WTC11 (cell line): ENCODE data around the gene LARGE1. TPM values are rescaled to one million over a fixed set of nuclear protein-coding genes. Genes with fewer than 3 reads are reported as not detected.

ENCODE experiments used
- ATAC-seq: fragments of 200-7000 bp; cut with Tn5 transposase; 2 replicates; pipeline ENCODE4 v1.10.0; 2021; ENCODE audit warnings: mild to moderate bottlenecking, moderate library complexity
- CTCF ChIA-PET: fragments of 300-600 bp; sonication (Branson Sonifier 250); formaldehyde crosslinking; loops from one replicate; lab custom pipeline; 2021; ENCODE audit warnings: antibody characterized with exemption; lab: Charles Lee
- POLR2A ChIA-PET: fragments of 350-600 bp; sonication (Branson Sonifier 250); formaldehyde crosslinking; loops from one replicate; lab custom pipeline; 2021; ENCODE audit warnings: antibody characterized with exemption; lab: Charles Lee
- DNase-seq: peaks from one replicate; pipeline ENCODE4 v3.0.0; 2021; ENCODE audit warnings: low spot score
- H3K27ac Mint-ChIP-seq: 2 replicates; pipeline ENCODE4 v1.8.0; 2021; ENCODE audit warnings: mixed read lengths
- H3K27me3 Mint-ChIP-seq: 2 replicates; pipeline ENCODE4 v1.8.0; 2021; ENCODE audit warnings: low read depth, mild to moderate bottlenecking, moderate library complexity, mixed read lengths
- H3K36me3 Mint-ChIP-seq: 2 replicates; pipeline ENCODE4 v1.8.0; 2021; ENCODE audit warnings: mixed read lengths
- H3K4me1 Mint-ChIP-seq: 2 replicates; pipeline ENCODE4 v1.8.0; 2022; ENCODE audit warnings: mixed read lengths
- H3K4me3 Mint-ChIP-seq: 2 replicates; pipeline ENCODE4 v1.8.0; 2021; ENCODE audit warnings: mild to moderate bottlenecking, moderate library complexity, mixed read lengths
- H3K9me3 Mint-ChIP-seq: 2 replicates; pipeline ENCODE4 v1.8.0; 2021; ENCODE audit warnings: mixed read lengths
- ATF1 ChIP-seq: sonication (generic); formaldehyde crosslinking; IDR thresholded peaks from 2 replicates; pipeline ENCODE4 v1.8.1; 2023; ENCODE audit warnings: mild to moderate bottlenecking, moderate library complexity, missing genetic modification reagents
- CREB1 ChIP-seq: sonication (generic); formaldehyde crosslinking; IDR thresholded peaks from 2 replicates; pipeline ENCODE4 v1.8.0; 2023; ENCODE audit warnings: mild to moderate bottlenecking, missing genetic modification reagents
- GTF2I ChIP-seq: fragments of 250-450 bp; sonication (Bioruptor Pico); conservative IDR thresholded peaks from 2 replicates; pipeline ENCODE4 v1.4.0; 2021; ENCODE audit warnings: mild to moderate bottlenecking
- MXD4 ChIP-seq: fragments of 250-450 bp; sonication (Bioruptor Pico); IDR thresholded peaks from 2 replicates; pipeline ENCODE4 v1.8.0; 2021; ENCODE audit warnings: mild to moderate bottlenecking, moderate library complexity, borderline replicate concordance
- NR1H2 ChIP-seq: sonication (generic); formaldehyde crosslinking; IDR thresholded peaks from 2 replicates; pipeline ENCODE4 v1.9.0; 2021; ENCODE audit warnings: mild to moderate bottlenecking, moderate library complexity, missing genetic modification reagents
- PRRX2 ChIP-seq: fragments of 250-450 bp; sonication (Bioruptor Pico); IDR thresholded peaks from 2 replicates; pipeline ENCODE4 v1.8.0; 2021; ENCODE audit warnings: mild to moderate bottlenecking
- RELA ChIP-seq: sonication (generic); formaldehyde crosslinking; IDR thresholded peaks from 2 replicates; pipeline ENCODE4 v1.8.1; 2022; ENCODE audit warnings: missing genetic modification reagents, mild to moderate bottlenecking, borderline replicate concordance
- TP53 ChIP-seq: sonication (generic); formaldehyde crosslinking; IDR thresholded peaks from 2 replicates; pipeline ENCODE4 v1.8.1; 2023; ENCODE audit warnings: mild to moderate bottlenecking, missing genetic modification reagents
- ZBTB21 ChIP-seq: sonication (generic); formaldehyde crosslinking; IDR thresholded peaks from 2 replicates; pipeline ENCODE4 v1.8.1; 2023; ENCODE audit warnings: mild to moderate bottlenecking, missing genetic modification reagents, borderline replicate concordance
- total RNA-seq: library from RNA; stranded (reverse); gene quantifications from 3 replicates; pipeline ENCODE4 v1.2.3, GENCODE V29; 2021
- TF ChIP-seq, protein P1 (sequence below): sonication (generic); formaldehyde crosslinking; IDR thresholded peaks from 2 replicates; pipeline ENCODE4 v1.8.1; 2023; ENCODE audit warnings: mild to moderate bottlenecking, moderate library complexity, missing genetic modification reagents
- TF ChIP-seq, protein P2 (sequence below): sonication (generic); formaldehyde crosslinking; IDR thresholded peaks from 2 replicates; pipeline ENCODE4 v1.8.1; 2023; ENCODE audit warnings: mild to moderate bottlenecking, missing genetic modification reagents, moderate library complexity
- TF ChIP-seq, protein P3 (sequence below): sonication (generic); formaldehyde crosslinking; IDR thresholded peaks from 2 replicates; pipeline ENCODE4 v1.8.0; 2023; ENCODE audit warnings: missing genetic modification reagents, mild to moderate bottlenecking, borderline replicate concordance
- TF ChIP-seq, protein P4 (sequence below): fragments of 200-600 bp; IDR thresholded peaks from 2 replicates; pipeline ENCODE4 v1.8.0; 2022; ENCODE audit warnings: antibody characterized with exemption
- TF ChIP-seq, protein P5 (sequence below): sonication (generic); formaldehyde crosslinking; IDR thresholded peaks from 2 replicates; pipeline ENCODE4 v1.8.0; 2022; ENCODE audit warnings: mild to moderate bottlenecking, missing genetic modification reagents

LARGE1 gene
- total RNA-seq, 1 experiment from 2014 or later, result 72.6 TPM

DNA sequence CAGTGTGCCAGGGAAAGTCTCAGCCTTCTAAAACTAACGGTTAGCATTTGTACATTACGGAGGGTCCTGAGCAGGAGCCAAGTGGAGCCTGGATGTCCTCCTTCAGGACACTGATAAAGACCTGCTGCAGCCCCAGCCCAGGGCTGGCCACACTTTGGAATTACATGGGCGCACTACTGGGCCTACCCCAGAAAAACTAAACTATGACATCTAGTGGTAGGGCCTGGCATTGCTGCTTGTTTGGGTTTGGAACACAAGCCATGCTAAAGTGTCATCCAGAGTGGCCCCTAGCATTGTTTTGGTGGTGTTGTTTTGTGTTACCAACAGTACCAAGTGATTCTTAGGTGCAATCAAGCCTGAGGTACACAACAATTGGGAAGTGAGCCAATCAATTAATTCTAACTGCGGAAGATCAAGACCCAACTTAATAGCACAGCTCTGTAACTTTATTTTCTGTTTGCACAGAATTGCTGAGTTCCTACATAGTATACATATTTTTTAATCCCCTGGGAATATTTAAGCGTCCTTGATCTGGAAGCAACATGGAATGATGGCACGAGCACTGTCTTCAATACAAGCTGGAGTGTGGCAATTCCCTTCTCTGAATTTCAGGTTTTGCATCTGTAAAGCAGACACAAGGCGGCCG lies 340.7 kb downstream of the LARGE1 start:
- DNase-seq (peak; percentile 85), ATAC-seq (peak; percentile 98)
- ChIA-PET CTCF (interaction anchor here (1.0 to 1.7 kb wide), 2 partner anchors 10 to 60 kb away, joined by 6 to 12 read pairs; no protein-coding TSS in a partner anchor), POLR2A (no interaction called here)
- TF ChIP-seq CREB1 (CRISPR knock-in tag) (no peak), ATF1 (CRISPR knock-in tag) (no peak), TP53 (no peak)
- TF ChIP-seq, protein P1, sequence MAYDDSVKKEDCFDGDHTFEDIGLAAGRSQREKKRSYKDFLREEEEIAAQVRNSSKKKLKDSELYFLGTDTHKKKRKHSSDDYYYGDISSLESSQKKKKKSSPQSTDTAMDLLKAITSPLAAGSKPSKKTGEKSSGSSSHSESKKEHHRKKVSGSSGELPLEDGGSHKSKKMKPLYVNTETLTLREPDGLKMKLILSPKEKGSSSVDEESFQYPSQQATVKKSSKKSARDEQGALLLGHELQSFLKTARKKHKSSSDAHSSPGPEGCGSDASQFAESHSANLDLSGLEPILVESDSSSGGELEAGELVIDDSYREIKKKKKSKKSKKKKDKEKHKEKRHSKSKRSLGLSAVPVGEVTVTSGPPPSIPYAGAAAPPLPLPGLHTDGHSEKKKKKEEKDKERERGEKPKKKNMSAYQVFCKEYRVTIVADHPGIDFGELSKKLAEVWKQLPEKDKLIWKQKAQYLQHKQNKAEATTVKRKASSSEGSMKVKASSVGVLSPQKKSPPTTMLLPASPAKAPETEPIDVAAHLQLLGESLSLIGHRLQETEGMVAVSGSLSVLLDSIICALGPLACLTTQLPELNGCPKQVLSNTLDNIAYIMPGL (CRISPR knock-in tag), result 0 out of 2 replicates have a peak, but pooled peaks have one; percentile 14
- TF ChIP-seq, protein P2, sequence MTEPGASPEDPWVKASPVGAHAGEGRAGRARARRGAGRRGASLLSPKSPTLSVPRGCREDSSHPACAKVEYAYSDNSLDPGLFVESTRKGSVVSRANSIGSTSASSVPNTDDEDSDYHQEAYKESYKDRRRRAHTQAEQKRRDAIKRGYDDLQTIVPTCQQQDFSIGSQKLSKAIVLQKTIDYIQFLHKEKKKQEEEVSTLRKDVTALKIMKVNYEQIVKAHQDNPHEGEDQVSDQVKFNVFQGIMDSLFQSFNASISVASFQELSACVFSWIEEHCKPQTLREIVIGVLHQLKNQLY (CRISPR knock-in tag), result no peak
- TF ChIP-seq, protein P3, sequence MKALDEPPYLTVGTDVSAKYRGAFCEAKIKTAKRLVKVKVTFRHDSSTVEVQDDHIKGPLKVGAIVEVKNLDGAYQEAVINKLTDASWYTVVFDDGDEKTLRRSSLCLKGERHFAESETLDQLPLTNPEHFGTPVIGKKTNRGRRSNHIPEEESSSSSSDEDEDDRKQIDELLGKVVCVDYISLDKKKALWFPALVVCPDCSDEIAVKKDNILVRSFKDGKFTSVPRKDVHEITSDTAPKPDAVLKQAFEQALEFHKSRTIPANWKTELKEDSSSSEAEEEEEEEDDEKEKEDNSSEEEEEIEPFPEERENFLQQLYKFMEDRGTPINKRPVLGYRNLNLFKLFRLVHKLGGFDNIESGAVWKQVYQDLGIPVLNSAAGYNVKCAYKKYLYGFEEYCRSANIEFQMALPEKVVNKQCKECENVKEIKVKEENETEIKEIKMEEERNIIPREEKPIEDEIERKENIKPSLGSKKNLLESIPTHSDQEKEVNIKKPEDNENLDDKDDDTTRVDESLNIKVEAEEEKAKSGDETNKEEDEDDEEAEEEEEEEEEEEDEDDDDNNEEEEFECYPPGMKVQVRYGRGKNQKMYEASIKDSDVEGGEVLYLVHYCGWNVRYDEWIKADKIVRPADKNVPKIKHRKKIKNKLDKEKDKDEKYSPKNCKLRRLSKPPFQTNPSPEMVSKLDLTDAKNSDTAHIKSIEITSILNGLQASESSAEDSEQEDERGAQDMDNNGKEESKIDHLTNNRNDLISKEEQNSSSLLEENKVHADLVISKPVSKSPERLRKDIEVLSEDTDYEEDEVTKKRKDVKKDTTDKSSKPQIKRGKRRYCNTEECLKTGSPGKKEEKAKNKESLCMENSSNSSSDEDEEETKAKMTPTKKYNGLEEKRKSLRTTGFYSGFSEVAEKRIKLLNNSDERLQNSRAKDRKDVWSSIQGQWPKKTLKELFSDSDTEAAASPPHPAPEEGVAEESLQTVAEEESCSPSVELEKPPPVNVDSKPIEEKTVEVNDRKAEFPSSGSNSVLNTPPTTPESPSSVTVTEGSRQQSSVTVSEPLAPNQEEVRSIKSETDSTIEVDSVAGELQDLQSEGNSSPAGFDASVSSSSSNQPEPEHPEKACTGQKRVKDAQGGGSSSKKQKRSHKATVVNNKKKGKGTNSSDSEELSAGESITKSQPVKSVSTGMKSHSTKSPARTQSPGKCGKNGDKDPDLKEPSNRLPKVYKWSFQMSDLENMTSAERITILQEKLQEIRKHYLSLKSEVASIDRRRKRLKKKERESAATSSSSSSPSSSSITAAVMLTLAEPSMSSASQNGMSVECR (CRISPR knock-in tag), result no peak
- TF ChIP-seq, protein P4, sequence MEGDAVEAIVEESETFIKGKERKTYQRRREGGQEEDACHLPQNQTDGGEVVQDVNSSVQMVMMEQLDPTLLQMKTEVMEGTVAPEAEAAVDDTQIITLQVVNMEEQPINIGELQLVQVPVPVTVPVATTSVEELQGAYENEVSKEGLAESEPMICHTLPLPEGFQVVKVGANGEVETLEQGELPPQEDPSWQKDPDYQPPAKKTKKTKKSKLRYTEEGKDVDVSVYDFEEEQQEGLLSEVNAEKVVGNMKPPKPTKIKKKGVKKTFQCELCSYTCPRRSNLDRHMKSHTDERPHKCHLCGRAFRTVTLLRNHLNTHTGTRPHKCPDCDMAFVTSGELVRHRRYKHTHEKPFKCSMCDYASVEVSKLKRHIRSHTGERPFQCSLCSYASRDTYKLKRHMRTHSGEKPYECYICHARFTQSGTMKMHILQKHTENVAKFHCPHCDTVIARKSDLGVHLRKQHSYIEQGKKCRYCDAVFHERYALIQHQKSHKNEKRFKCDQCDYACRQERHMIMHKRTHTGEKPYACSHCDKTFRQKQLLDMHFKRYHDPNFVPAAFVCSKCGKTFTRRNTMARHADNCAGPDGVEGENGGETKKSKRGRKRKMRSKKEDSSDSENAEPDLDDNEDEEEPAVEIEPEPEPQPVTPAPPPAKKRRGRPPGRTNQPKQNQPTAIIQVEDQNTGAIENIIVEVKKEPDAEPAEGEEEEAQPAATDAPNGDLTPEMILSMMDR, result peak; percentile 79
- Mint-ChIP-seq H3K27me3 (no peaks in the 10 kb centered on the region), H3K36me3 (no peaks in the 10 kb centered on the region), H3K9me3 (no peaks in the 10 kb centered on the region), H3K4me3 (no peak overlapping the region), H3K4me1 (peaks cover 12% of the 10 kb centered on the region), H3K27ac (0 out of 2 replicates have a peak overlapping the region, but pooled peaks have one; percentile 28)

DNA sequence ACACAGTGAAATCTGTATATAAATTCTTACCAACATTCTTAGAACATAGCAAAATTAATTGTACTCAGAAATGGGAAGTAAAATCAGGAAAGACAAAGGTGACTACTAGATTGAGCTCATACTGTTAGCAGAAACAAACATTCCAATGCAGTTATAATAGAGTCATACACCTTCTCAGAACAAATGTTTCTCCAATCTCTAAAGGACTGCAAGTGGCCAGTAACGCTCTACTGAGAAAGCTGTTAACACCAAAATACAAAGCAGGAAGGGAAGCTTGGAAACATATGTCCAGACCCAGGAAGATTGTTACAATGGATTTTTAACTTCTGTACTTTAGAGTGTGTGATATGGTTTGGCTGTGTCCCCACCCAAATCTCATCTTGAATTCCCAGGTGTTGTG lies 341.5 kb downstream of the LARGE1 start:
- Mint-ChIP-seq H3K27me3 (no peaks in the 10 kb centered on the region), H3K9me3 (no peaks in the 10 kb centered on the region), H3K4me1 (peaks cover 9% of the 10 kb centered on the region), H3K36me3 (peaks cover 1% of the 10 kb centered on the region; the same call in 1 of the 2 replicates), H3K27ac (no peak overlapping the region), H3K4me3 (no peak overlapping the region)
- ATAC-seq, result no peak
- TF ChIP-seq GTF2I (CRISPR knock-in tag) (no peak), ZBTB21 (CRISPR knock-in tag) (no peak)
- ChIA-PET CTCF (no interaction called here), POLR2A (interaction anchor here (0.6 kb wide), 1 partner anchor 41 kb away, joined by 3 read pairs; no protein-coding TSS in a partner anchor)
- DNase-seq, result no peak

DNA sequence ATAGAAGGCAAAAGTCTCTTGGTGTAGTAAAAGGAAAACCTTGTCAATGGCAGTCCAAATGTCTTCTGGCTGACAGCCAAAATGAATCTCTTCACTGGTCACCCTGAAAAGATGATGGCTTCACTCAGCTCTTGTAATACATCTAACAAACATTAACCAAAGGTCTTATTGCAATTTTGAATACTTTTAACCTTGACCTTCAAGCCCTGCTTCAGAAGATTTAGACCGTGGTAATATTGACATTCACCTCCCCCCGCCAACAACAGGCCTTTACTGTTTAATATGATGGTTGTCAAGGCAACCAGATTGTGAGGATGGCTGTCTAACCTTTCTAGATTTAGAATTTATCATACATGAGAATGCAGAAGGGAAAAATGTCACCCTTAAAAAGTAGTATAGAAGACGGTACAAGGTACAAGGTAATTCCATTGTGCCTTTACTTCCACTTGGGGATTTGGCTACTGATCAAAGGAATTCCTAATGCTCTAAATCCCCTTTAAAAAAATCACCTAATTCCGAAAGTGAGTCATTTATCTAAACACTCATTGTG lies 342.3 kb downstream of the LARGE1 start:
- no peak for DNase-seq
- CTCF ChIA-PET, result no interaction called here
- TF ChIP-seq, protein P2 (CRISPR knock-in tag), result no peak
- TF ChIP-seq, protein P3 (CRISPR knock-in tag), result no peak
- TF ChIP-seq PRRX2 (CRISPR knock-in tag) (no peak), NR1H2 (CRISPR knock-in tag) (no peak), RELA (no peak), MXD4 (no peak)
- TF ChIP-seq, protein P5, sequence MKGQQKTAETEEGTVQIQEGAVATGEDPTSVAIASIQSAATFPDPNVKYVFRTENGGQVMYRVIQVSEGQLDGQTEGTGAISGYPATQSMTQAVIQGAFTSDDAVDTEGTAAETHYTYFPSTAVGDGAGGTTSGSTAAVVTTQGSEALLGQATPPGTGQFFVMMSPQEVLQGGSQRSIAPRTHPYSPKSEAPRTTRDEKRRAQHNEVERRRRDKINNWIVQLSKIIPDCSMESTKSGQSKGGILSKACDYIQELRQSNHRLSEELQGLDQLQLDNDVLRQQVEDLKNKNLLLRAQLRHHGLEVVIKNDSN, result no peak

More for the DNA sequence above, 342.3 kb downstream of the LARGE1 start:
- no peak for ATAC-seq
- POLR2A ChIA-PET, result no interaction called here
- Mint-ChIP-seq H3K27ac (no peak overlapping the region), H3K4me1 (peaks cover 9% of the 10 kb centered on the region), H3K36me3 (peaks cover 3% of the 10 kb centered on the region; the same call in 1 of the 2 replicates), H3K4me3 (no peak overlapping the region), H3K9me3 (no peaks in the 10 kb centered on the region), H3K27me3 (no peaks in the 10 kb centered on the region)
